Effector CD4-positive, alpha-beta T cell (primary cell): ENCODE results near the gene ADARB1.

Experiments
- DNase-seq: peaks from one replicate; pipeline ENCODE4 v3.0.0-alpha.2; 2020

The ADARB1 gene

GRCh38 chr21:45236481-45236880, 162.1 kb downstream of the ADARB1 start:
- DNase-seq = no peak

DNA sequence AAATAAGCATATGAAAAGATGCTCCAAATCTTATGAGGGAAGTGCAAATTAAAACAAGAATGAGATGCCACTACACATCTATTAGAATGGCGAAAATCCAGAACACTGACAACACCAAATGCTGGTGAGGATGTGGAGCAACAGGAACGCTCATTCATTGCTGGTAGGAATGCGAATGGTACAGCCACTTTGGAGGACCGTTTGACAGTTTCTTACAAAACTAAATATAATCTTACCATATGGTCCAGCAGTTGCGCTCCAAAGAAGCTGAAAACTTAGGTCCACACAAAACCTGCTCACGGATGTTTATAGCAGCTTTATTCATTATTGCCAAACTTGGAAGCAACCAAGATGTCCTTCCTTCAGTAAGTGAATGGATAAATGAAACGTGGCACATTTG, 163.0 kb downstream of the ADARB1 start:
- DNase-seq = no peak

DNA sequence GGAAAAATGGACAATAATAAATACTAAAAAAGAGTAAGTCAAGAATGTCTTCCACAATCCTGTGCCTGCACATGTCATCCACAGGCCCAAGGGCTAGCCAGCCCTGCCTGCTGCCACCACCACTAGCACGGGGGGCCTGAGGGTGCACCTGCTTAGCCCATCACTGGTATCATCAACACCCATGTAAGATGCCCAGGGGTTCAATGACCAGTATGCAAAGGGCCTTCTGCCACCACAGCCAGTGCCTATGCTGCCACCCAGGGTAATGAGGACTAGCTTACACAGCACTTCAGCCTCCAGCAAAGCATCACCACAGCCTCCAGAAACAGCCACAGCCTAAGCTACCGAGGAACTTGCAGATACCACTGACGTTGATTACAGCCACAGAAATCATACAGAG, 167.0 kb downstream of the ADARB1 start:
- DNase-seq = no peak

GRCh38 chr21:45243603-45244002, 169.2 kb downstream of the ADARB1 start:
- no peak for DNase-seq

DNA sequence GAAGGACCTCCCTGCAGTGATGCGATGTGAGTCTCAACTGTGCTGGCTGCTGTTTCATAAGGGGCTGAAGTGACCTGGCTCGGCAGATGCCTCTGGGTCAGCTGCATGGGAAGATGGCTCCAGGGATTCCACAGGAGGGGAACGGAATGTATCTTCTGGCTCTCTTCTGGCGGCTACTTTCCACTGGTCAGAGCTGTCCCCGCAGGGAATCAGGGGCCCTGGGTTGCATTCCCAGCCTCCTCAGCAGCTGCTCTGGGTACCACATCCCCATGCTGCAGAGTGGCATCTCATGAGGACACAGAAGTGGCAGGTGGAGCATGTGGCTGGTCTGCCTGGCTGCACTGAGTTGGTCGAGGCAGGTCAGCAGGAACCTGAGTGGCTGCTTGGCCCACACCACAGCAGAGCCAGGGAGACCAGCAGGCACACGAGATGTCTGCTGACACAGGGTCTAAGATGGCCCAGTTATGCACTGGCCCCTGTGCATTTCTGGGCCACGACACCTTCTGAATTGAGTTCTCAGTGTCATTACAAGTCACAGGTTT, 170.5 kb downstream of the ADARB1 start:
- no peak for DNase-seq

DNA sequence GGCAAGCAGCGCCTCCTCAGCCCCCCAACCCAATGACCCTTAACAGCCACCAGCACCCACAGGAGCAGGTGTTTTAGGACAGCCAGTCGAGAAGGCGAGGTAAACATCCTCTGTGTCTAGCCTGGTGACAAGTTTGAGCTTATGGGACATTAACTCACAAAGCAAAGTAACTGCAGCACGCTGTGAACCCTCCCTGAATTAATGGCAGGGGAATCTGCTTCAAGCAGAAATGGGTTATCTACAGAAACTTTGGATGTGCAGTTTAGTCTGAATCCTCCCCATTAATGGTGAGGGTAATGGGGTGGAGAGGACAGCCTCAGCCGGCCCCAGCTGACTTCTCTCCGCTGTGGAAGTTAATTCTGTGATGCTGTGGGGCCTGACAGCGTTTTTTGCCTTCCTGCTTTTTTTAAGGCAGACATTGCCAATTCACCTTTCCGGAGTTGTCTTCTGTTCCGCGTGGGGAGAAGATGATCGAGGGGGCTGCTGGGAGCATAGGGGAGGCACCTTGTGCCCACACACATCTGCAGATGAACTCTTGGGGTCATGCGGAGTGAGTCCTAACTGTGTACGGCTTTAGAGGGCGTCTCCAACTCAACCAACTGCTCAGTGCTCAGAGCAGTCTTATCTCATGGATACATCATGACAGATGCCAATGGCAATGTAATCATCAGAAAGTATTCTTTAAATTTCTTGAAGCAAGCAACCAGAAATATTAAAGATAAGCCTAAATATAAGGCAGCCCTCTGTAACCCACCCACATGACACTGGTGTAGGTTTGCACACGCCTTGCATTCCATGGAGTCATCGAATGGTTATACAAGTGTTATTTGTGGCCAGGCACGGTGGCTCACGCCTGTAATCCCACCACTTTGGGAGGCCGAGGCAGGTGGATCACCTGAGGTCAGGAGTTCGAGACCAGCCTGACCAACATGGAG, 172.3 kb downstream of the ADARB1 start:
- no peak for DNase-seq

GRCh38 chr21:45248301-45248892, 174.0 kb downstream of the ADARB1 start:
- DNase-seq = no peak

- no peak for DNase-seq
These were observed 174.6 kb downstream of the ADARB1 start for GRCh38 chr21:45248893-45249381.

DNA sequence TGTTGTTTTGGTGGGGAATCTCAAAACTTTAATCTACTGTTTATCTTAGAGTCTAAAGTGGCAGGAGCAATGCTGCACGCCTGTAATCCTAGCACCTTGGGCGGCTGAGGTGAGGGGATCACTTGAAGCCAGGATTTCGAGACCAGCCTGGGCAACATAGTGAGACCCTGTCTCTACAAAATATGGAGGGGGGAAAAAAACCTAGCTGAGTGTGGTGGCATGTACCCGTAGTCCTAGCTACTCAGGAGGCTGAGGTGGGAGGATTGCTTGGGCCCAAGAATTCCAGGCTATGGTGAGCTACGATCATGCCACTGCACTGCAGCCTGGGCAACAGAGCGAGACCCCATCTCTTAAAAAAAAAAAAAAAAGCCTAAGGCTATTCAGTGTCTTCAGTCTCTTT, 175.2 kb downstream of the ADARB1 start:
- DNase-seq = no peak

DNA sequence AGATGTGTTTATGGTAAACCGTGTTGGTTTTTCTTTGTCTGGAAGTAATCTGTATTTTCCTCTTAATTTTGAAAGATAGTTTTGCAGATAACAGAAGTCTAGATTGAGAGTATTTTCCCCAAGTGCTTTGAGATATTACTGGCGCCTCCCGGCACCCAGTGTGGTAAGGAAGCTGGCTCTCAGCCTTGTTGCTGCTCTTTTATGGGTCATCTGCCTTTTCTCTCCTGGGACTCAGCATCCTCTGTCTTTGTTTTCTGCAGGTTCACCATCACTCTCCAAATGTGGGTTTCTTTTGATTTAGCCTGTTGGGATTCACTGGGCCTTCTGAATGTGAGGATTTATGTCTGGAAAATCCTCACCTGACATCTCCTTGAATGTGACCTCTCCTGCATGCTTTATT, 175.9 kb downstream of the ADARB1 start:
- no peak for DNase-seq

DNA sequence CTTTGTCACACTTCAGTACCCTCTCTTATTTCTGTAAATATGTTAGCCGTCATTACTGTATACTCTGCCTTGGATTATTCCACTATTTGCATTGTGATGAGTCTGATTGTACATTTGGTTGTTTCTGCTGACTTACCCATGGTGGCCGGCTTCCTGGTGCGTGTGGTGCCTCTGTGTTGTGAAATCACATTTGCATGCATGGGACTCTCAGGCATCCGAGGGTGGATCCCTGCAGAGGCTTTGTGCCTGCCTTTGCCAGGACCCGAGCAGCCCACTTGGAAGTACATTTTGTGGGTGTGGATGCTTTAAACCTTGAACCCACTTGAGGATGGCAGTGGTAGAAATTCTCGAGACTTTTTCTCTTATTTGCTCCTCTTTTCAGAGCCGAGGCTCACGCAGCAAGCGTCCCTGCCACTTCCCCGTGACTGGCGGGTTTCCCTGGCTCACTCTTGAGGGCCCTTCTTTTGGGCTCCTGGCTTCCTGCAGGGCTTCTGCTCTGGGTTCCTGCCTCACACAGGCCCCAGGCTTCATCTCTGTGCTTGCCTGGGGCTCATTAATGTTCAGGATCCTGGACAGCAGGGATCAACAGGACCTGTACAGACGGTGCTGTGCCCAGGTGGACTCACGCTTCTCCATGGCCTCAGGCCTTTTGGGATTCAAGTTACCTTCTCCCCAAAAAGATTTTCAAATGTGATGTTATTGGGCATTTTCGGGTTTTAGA, 176.7 kb downstream of the ADARB1 start:
- no peak for DNase-seq

DNA sequence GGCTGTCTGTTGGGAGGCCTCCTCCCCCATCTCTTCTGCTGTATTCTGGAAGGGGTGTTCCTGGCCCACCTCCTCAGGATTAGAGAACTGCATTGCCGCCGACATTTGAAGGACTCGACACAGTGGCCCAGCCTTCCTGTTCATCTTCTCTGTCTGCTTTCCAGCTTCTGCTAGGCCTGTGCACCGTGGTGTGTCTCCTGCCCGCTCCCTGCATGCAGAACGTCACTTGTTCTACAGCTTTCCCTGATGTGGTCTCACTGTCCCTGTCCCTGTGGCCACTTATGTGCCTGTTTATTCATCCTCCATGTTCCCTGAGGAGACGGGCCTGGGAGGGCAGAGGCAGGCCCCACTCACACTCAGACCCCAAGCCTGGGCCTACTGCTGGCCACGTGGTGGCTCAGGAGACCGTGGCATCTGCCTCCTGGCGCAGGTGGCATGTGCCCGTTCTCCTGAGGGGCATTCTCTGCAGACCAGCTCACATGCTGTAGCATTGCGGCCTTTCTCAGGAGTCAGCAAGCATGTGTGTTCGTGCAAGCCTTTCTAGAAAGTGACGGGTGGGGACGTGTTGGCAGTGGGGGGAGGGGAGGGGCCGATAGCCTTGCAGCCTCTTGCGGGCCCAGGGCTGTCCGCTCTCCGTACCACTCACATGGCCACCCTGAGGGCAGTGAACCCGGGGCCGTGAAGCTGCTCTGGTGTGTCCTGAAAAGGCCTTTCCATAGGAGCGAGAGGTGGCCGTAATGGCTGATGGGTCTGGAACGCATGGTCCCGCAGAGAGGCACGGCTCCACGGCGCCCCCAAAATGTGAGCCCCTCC, 177.5 kb downstream of the ADARB1 start:
- DNase-seq = no peak

DNA sequence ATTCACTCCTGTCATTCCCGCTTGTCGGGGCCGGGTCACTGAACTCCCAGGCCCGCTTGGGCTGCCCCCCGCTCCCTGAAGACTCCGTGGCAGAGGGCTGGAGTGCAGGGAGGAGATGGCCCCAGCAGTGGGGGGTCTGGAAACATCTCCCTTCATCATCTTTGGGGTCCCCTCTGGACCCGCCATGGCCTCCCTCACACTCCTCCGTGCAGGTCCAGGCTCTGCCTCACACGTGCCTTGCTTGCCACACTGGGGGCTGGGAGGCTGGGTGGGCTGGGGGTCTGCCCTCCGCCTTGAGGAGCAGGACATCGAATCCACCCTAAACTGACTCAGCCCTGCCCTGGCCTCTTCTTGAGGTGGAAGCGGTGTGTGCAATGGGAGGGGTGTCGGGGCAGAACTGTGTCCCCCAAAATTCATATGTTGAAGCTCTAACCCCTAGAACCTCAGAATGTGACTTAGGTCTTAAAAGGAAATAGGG, 178.1 kb downstream of the ADARB1 start:
- DNase-seq = no peak

DNA sequence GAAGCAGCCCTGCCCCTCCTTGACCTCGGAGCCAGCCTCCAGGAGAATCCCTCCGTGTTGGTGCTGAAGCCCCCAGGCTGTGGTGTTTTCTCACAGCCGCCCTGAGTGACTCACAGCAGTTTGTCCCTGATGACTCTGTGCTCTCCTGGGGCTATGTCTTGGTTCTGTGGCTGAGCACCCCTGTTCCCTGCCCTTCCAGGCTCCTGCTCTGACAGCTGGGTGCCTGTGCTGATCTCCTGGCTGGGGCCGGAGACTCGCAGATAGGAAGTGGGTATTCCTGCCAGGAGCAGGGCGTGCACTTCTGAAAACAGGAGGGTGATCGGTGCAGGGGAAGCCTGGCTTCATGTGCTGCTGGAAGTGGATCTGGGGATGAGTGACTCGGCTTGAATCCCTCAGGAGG, 178.8 kb downstream of the ADARB1 start:
- no peak for DNase-seq

- no peak for DNase-seq
These were observed 179.5 kb downstream of the ADARB1 start for GRCh38 chr21:45253633-45254459.

DNA sequence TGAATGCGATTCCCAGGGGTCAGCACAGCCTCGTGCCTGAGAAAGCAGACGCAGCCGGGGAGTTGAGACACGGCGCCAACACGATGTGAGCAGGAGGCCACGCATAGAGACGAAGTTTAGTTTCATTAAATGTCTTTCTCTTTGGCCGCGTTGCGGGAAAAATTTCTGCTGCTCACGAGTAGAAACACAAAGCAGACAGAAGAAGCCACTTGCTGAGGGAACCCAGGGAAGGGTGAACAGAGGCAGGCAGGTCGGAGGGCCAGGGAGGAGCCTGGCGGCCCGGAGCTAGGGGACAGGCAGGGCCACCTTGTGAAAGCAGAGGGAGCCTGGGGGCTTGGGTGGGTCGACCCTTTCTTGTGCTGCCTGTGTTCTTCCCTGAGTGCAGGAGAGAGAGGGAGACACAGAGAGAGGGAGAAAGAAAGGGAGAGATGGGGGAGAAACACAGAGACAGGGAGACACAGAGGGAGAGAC, 180.1 kb downstream of the ADARB1 start:
- no peak for DNase-seq

GRCh38 chr21:45255381-45256020, 181.1 kb downstream of the ADARB1 start:
- DNase-seq = no peak

GRCh38 chr21:45256021-45256911, 181.9 kb downstream of the ADARB1 start:
- DNase-seq = no peak

- no peak for DNase-seq
These were observed 182.7 kb downstream of the ADARB1 start for GRCh38 chr21:45256912-45257672.
